Esophagus squamous epithelium (tissue), 4 donors: ENCODE measurements around the gene TMEM245.

Experiments used
- CTCF ChIP-seq, 6 experiments: fragments of 450-650 bp in 4 of 6; fragments of 200-600 bp in 2 of 6; sonication (generic) in 2 of 6; IDR thresholded peaks; one replicate each; pipeline ENCODE4 v1.5.1; 2016 to 2019; ENCODE audit warnings: antibody characterized with exemption in 6 of 6, mild to moderate bottlenecking in 4 of 6, moderate library complexity in 4 of 6
- POLR2A ChIP-seq, 4 donors: fragments of 450-650 bp; IDR thresholded peaks; one replicate each; pipeline ENCODE4 v1.6.1; 2017; ENCODE audit warnings: antibody characterized with exemption in 4 of 4, mild to moderate bottlenecking in 4 of 4, moderate library complexity in 3 of 4

- no peak for TF ChIP-seq CTCF (IDR thresholded peaks at IDR 0.05)
- no peak for TF ChIP-seq POLR2A (IDR thresholded peaks at IDR 0.05)
Measured at GRCh38 chr9:109159583-109159982, 39.8 kb upstream of the TMEM245 start.
